SK-N-MC (cell line): ENCODE data around the gene EDARADD.
A peak's percentile ranks its signal among the peaks of the same experiment; 100 is the strongest.

Experiments
- DNase-seq: peaks from one replicate; pipeline ENCODE4 v3.0.0-alpha.2; 2011; ENCODE audit warnings: low read depth, low spot score
- H3K27ac ChIP-seq: fragments of 200-600 bp; sonication (generic); 2 replicates; pipeline ENCODE4 v1.5.1; 2016; ENCODE audit warnings: mixed run types
- H3K36me3 ChIP-seq: fragments of 200-600 bp; sonication (generic); 2 replicates; pipeline ENCODE4 v1.6.1; 2017; ENCODE audit warnings: antibody characterized with exemption, low read length, mixed read lengths; ENCODE audit not compliant: insufficient read depth
- H3K4me3 ChIP-seq: fragments of 200-600 bp; sonication (generic); 2 replicates; pipeline ENCODE4 v1.5.1; 2016
- H3K9ac ChIP-seq: fragments of 200-600 bp; sonication (generic); 2 replicates; pipeline ENCODE4 v1.8.0; 2017; ENCODE audit warnings: mixed run types, mixed read lengths; ENCODE audit not compliant: insufficient read length
- H3K9me3 ChIP-seq: fragments of 200-600 bp; sonication (generic); 2 replicates; pipeline ENCODE4 v1.6.1; 2017; ENCODE audit warnings: low read depth, mild to moderate bottlenecking, antibody characterized with exemption, low read length, moderate library complexity, mixed read lengths
- EZH2 ChIP-seq: fragments of 200-600 bp; sonication (generic); IDR thresholded peaks from one replicate; pipeline ENCODE4 v1.6.1; 2017; ENCODE audit warnings: antibody characterized with exemption
- FOXP2 ChIP-seq: optimal IDR thresholded peaks from 2 replicates; pipeline ENCODE3; 2011; ENCODE audit warnings: mild to moderate bottlenecking, moderate library complexity; ENCODE audit not compliant: insufficient read depth; ENCODE audit errors: extremely low read length, control extremely low read depth
- POLR2AphosphoS5 ChIP-seq: IDR thresholded peaks from 2 replicates; pipeline ENCODE4 v1.6.1; 2012; ENCODE audit warnings: mild to moderate bottlenecking, low read depth, low read length, borderline replicate concordance

EDARADD gene

DNA sequence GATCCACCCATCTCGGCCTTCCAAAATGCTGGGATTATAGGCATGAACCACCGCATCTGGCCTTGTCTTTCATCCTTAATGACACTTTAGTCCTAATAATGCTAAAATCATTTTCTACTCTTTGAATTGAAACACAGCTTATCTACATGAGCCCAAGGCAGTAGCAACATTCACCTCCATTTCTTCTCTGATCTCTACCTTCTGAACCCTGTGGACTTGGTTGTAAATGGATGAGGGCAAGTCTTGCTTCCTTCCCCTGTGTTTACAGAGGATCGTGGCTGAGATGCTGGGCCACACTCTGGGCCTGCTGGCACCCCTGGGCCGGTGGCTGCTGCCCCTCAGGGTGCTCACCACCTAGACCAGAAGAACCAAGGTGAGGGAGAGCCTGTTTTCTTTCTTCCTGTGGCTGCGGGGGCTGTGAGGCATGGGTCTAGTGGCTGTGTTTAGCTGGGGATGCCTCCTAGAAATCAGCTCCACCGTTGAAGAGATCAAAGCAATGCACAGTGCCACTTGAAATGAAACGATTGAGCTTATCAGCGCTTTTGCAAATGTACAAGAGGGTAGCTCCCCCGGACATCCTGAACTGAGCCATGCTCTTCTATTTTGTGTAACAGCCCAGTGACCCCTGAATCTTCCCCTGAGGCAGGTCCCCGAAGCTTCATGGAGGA, 97.5 kb downstream of the EDARADD start:
- Histone ChIP-seq H3K36me3 (no peaks in the 10 kb centered on the region), H3K27ac (no peak overlapping the region), H3K9me3 (no peaks in the 10 kb centered on the region), H3K9ac (no peak overlapping the region), H3K4me3 (no peak overlapping the region)
- no peak for DNase-seq
- TF ChIP-seq POLR2AphosphoS5 = no peak
- TF ChIP-seq EZH2 = no peak
- no peak for TF ChIP-seq FOXP2

DNA sequence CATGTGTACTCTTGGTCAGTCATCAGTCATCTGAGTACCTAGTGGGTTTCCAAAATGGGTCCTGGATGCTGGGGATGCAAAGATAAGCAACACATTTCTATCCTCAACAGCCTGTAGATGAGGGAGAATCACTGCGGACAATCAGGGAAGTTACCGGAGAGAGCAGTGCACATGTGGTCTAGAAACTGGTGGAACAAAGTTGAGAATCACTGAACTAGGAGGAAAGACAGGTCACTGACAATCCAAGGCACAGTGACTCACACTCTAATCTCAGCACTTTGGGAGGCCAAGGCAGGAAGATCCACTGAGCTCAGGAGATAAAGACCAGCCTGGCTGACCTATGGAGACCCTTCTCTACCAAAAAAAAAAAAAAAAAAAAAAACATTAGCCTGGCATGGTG, 98.3 kb downstream of the EDARADD start:
- DNase-seq = no peak
- TF ChIP-seq EZH2 (no peak), POLR2AphosphoS5 (no peak), FOXP2 (no peak)
- no peaks in the 10 kb centered on the region for H3K9me3 ChIP-seq
- no peak overlapping the region for H3K27ac ChIP-seq
- no peak overlapping the region for H3K9ac ChIP-seq
- no peak overlapping the region for H3K4me3 ChIP-seq
- H3K36me3 ChIP-seq = no peaks in the 10 kb centered on the region

- Histone ChIP-seq H3K27ac (peak overlapping the region; percentile 88), H3K9ac (peak overlapping the region; percentile 39), H3K9me3 (no peaks in the 10 kb centered on the region), H3K36me3 (no peaks in the 10 kb centered on the region), H3K4me3 (peak overlapping the region; percentile 4; the same call in 1 of the 2 replicates)
- no peak for DNase-seq
- TF ChIP-seq FOXP2 = no peak
- TF ChIP-seq EZH2 = no peak
- TF ChIP-seq POLR2AphosphoS5 = no peak
These were observed 100.0 kb downstream of the EDARADD start for GRCh38 chr1:236494082-236494481.

- Histone ChIP-seq H3K27ac (peak overlapping the region; percentile 88), H3K4me3 (peak overlapping the region; percentile 4; the same call in 1 of the 2 replicates), H3K9me3 (no peaks in the 10 kb centered on the region), H3K36me3 (no peaks in the 10 kb centered on the region), H3K9ac (peak overlapping the region; percentile 39)
- no peak for DNase-seq
- TF ChIP-seq EZH2 = no peak
- TF ChIP-seq FOXP2 = no peak
- no peak for TF ChIP-seq POLR2AphosphoS5
These were observed 100.7 kb downstream of the EDARADD start for GRCh38 chr1:236494586-236495466.

GRCh38 chr1:236495467-236496112, 101.5 kb downstream of the EDARADD start:
- TF ChIP-seq POLR2AphosphoS5 (no peak), EZH2 (no peak), FOXP2 (no peak)
- no peak for DNase-seq

DNA sequence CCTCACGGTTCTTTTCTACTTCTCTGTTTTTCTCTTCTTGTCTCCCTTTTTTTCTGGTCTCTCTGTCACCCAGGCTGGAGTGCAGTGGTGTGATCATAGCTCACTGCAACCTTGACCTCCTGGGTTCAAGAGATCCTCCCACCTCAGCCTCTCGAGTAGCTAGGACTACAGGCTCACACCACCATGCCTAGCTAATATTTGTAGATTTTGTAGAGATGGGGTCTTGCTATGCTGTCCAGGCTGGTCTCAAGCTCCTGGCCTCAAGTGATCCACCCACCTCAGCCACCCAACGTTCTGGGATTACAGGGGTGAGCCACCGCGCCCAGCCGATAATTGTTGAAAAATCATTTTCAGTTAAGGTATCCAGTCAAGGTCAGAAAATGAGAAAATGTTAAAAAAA, 103.8 kb downstream of the EDARADD start:
- Histone ChIP-seq H3K36me3 (no peaks in the 10 kb centered on the region), H3K9me3 (no peaks in the 10 kb centered on the region), H3K4me3 (no peak overlapping the region), H3K9ac (no peak overlapping the region), H3K27ac (no peak overlapping the region)
- TF ChIP-seq POLR2AphosphoS5 (no peak), FOXP2 (no peak), EZH2 (no peak)
- no peak for DNase-seq

More at GRCh38 chr1:236495467-236496112, 101.5 kb downstream of the EDARADD start:
- no peaks in the 10 kb centered on the region for H3K36me3 ChIP-seq
- H3K27ac ChIP-seq = peak overlapping the region; percentile 88
- H3K4me3 ChIP-seq = no peak overlapping the region
- no peaks in the 10 kb centered on the region for H3K9me3 ChIP-seq
- H3K9ac ChIP-seq = no peak overlapping the region

DNA sequence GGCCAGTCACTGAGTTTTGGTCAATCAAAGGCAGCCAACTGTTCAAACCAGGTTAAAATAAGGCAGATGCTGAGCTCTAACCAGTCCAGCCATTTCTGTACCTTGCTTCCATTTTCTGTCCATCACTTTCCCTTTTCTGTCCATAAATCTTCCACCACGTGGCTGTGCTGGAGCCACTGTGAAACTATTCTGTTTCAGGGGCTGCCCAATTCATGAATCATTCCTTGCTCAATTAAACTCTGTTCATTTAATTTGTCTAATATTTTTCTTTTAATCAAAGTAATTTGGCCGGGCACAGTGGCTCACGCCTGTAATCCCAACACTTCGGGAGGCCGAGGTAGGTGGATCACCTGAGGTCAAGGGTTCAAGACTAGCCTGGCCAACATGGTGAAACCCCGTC, 107.0 kb downstream of the EDARADD start:
- Histone ChIP-seq H3K27ac (no peak overlapping the region), H3K36me3 (no peaks in the 10 kb centered on the region), H3K9ac (no peak overlapping the region), H3K4me3 (no peak overlapping the region), H3K9me3 (no peaks in the 10 kb centered on the region)
- no peak for TF ChIP-seq EZH2
- no peak for TF ChIP-seq POLR2AphosphoS5
- TF ChIP-seq FOXP2 = no peak
- no peak for DNase-seq

DNA sequence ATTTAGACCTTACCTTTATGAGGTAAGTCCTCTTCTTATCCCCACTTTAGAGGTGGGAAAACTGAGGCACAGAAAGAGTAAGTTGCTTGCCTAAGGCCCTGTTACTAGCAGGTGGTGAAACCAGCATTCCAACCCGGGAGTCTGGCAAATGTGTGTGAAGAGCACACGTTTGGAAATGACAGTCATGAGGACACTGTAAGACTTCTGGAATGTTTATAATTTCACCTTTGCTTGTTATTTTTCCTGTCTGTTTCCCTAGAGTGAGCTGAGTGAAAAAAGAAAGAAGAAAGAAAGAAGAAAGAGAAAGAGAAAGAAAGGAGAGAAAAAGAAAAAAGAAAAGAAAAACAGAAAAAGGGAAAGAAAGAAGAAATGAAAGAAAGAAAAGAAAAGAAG, 108.5 kb downstream of the EDARADD start:
- H3K27ac ChIP-seq = peak overlapping the region; percentile 79
- TF ChIP-seq FOXP2 = no peak
- no peak for TF ChIP-seq EZH2
- no peak for TF ChIP-seq POLR2AphosphoS5
- peak overlapping the region; percentile 32; the same call in 1 of the 2 replicates for H3K4me3 ChIP-seq
- H3K9me3 ChIP-seq = no peaks in the 10 kb centered on the region
- DNase-seq = no peak
- H3K9ac ChIP-seq = peak overlapping the region; percentile 27
- no peaks in the 10 kb centered on the region for H3K36me3 ChIP-seq
